HG03280 (cell line): ENCODE results near the gene STK38L.

Source experiments
- ATAC-seq: cut with Tn5 transposase; IDR thresholded peaks from one replicate; pipeline ENCODE4 v1.9.1; 2021; ENCODE audit warnings: mild to moderate bottlenecking, moderate library complexity; ENCODE audit not compliant: unreplicated experiment

STK38L gene

DNA sequence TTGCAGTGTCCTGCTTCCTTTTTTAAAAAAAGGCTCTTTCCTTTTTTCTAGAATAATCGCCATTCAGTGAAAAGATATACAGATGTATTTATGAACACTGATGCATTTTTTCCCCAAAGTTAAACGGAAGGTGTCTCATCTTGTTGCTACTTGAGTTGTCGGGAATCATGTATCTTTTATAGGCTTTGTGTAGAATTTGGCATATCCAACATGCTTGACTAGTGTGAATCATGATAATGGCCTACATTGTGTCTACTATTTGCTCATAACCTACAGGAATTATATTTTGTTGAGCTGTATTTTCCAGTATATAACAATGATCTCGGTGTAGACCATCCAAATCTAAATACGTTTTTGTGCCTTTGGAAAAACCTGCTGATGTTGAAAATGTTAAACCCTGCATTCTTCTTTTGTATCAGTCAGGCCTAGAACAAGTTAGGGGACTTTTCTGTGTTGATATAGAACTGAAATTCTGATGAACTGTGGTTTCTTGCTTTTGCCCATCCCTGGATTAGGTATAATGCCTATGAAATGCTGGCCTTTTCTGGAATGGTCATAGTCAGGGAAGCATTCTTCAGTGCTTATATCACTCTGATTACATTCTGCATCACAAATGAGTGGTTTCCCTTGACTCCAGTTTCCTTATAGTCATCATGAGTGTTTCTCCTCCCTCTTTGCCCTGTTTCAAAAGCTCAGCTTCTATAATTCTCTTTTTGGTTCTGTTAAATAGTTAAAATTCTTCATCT is 99.3 kb downstream of the STK38L start:
- no peak for ATAC-seq

DNA sequence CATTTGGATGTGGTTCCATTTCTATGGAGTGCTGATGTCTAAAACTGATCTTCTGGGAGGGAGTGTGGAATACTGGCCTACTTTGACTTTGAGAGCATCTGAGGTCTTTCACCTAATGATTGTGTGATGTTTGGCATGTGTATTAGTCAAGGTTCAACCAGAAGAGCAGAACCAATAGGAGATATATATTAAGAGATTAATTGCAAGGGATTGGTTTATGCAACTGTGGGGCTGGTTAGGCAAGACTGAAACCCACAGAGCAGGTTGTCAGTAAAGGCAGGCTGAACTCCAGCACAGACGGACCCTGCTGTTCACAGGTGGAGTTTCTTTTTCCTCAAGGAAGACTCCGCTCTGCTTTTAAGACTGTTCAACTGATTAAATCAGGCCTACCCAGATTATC is 100.2 kb downstream of the STK38L start:
- no peak for ATAC-seq

DNA sequence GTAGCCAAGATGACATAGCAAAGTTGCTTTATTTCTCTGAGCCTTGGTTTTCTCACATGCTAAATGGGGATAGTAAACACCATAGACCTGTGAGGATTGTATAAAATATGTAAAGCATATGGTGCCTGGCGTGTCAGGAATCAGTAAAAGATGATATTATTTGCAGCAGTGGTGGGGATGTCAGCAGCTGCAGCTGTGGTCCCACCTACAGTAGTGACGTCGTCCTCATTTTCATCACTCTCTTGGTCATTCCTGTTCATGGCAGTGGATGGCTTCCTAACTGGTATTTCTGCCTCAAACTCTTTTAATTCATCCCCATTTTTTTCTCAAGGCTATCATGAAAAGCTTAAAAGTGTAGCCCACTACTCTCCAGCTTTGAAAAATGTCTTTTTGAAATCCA is 100.7 kb downstream of the STK38L start:
- ATAC-seq, result no peak

DNA sequence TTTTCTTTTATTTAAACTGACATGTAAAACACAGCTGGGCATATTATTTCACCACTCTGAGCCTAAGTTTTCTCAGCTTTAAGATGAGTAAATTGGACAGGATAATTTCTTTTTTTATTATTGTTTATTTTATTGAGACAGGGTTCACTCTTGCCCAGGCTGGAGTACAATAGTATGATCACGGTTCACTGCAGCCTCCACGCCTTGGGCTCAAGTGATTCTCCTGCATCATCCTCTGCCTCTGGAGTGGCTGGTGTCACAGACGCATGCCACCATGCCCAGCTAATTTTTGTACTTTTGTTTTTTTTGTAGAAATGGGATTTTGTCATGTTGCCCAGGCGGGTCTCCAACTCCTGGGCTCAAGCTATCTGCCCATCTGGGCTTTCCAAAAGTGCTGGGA is 101.3 kb downstream of the STK38L start:
- ATAC-seq, result no peak

DNA sequence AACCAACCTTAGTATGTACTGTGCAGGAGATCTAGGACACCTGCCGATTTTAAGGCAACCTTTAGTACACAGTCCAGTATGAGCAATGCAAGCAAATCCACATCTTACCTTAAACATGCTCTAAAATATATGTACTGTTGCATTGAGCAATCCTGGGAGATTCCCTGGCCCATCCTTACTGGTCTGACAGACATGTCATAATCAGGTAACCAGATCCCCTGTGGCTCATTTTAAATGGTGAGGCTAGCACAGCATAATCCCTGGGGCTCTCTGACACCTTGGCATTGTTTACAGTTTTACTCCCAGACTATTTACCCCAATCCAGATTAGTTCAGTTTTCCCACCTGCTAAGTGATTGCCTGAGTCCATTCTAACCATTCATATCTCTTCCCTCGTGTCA is 103.7 kb downstream of the STK38L start:
- no peak for ATAC-seq

DNA sequence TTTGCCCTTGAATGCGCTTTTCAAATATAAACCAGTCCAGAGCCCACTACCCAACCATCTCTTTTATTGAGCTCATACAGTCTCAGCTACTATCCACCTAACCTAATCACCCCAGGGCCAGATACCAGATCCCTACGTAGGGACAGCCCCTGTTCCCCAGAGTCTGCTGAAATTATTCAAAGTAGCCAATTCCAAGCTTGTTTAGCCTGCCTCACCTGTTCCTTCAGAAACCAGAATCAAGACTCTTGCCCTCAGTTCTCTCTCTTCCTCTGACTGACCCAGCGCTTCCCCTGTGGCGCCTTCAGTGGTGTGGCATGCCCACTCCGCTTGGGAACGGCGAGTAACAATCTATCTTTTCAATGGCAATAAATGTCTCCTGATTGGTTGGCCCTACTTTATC is 107.4 kb downstream of the STK38L start:
- ATAC-seq, result no peak

DNA sequence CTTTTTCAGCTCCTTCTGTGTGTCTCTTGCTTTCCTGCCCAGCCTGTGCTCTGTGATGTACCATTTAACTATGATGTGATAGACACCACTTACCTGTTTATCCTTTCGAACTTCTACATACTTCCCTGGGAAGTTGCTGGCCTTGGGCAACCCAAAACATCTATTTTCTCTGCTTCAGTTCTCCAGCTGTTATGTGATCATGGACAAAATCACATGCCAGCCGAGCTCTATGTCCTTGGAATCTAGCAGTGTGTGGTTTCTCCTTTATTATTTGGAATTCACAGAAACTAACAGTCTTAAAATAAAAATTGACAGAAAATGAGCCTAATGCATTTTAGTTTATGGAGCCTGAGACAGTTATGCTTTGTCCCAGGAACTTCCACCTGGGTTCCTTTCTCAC is 111.4 kb downstream of the STK38L start:
- ATAC-seq, result no peak

DNA sequence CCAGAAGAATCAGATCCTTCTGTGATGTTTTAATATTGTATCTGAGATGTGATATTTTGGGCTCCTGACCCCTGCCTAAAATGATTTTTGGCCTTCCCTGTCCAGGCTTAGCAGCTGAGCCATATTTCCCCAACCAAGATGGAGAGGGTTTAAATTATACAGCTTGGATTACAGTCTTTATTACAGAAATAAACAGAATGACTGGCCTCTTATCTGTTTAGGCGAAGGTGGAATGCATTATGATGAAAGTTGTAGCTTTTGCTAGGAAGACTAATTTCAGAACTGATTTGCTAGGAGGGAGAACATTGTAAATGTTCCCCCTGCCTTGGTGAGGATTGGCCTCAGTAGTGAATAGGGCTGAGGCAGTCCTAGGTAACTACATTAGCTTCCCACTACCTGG is 111.9 kb downstream of the STK38L start:
- ATAC-seq, result no peak

DNA sequence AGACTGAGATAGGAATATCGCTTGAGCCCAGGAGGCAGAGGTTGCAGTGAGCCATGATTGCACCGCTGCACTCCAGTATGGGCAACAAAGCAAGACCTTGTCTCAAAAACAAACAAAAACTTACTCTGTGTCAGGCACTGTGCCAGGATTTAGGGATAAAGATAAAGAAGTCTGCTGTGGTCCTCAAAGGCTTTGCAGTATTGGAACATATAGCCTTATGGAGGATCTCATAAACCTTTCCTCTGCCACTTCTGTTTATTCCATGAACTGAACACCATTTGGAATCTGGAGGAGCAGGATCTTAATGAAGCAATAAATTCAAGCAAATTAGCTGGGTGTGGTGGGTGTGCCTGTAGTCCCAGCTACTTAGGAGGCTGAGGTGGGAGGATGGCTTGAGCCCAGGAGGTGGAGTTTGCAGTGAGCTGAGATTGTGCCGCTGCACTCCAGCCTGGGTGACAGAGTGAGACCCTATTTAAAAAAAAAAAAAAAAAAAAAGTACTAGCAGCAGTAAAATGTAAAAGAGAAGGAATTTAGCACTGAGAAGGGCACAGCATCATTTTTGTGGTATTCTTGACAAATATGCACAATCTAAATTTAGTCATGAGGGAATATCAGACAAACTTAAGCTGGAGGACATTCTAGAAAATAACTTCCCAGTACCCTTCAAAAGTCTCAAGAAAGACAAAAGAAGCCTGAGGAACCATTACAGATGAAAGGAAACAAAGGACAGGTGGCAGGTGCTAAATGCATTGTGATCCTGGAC is 115.7 kb downstream of the STK38L start:
- ATAC-seq, result no peak

DNA sequence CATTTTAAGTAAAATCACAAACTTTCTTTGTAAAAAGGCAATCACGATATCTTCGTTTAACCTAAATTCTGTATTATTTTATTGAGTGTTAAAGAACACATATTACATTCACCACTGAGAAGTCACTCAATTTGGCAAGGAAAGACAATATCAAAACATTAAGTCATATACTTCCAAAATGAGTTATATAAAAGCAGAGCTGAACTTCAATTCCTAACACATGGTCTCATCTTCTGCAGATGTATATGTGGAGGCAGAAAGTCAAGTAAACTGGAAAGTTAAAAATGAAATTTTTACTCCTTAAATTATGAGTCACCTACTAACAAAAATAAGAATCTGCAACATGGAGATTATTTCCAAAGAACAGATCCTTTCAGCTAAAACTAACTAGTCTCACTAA is 117.3 kb downstream of the STK38L start:
- no peak for ATAC-seq

DNA sequence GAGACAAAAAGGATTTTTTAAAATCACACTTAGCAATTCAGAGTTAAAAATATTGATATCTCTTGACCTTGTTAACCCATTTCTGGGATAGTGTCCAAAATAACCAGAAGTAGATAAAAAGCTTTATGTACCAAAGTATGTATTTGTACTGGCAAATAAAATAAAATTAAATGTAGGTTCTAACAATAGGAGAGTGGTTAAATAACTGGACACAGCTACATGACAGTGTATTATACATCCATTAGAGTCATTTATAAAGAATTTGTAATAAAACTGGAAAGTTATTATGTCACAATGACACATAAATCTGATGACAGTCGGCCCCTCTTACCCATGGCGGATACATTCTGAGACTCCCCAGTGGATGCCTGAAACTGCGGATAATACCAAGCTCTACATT is 122.5 kb downstream of the STK38L start:
- ATAC-seq, result no peak

DNA sequence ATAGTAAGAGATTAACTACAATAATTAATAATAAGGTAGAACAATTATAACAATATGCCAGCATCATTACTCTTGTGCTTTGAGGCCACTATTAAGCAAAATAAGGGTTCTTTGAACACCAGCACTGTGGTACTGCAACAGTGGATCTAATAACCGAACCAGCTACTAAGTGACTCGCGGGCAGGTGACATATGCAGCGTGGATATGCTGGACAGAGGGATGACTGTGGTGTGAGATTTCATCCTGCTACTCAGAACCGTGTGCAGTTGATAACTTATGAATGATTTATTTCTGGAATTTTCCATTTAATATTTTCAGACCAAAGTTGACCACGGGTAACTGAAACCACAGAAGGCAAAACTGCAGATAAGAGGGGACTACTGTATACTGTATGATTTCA is 123.0 kb downstream of the STK38L start:
- ATAC-seq, result no peak
